Colonic mucosa (tissue), 4 donors: ENCODE data around the gene DAAM1. TPM values are rescaled to one million over a fixed set of nuclear protein-coding genes. Genes with fewer than 3 reads are reported as not detected.

Experiments
- DNase-seq: peaks from one replicate; pipeline ENCODE4 v3.0.0-alpha.2; 2020
- H3K27ac ChIP-seq: fragments of 200-600 bp; one replicate; pipeline ENCODE4 v1.8.0; 2021
- H3K27me3 ChIP-seq: fragments of 200-600 bp; one replicate; pipeline ENCODE4 v1.8.0; 2021
- H3K36me3 ChIP-seq: fragments of 200-600 bp; one replicate; pipeline ENCODE4 v1.8.0; 2021
- H3K4me1 ChIP-seq: fragments of 200-600 bp; one replicate; pipeline ENCODE4 v1.8.0; 2021; ENCODE audit warnings: mild to moderate bottlenecking
- H3K4me3 ChIP-seq: fragments of 200-600 bp; one replicate; pipeline ENCODE4 v1.8.0; 2021
- H3K9ac ChIP-seq, 2 donors: one replicate each; pipeline ENCODE4 v1.7.0; 2013; ENCODE audit warnings: control low read depth in 2 of 2, low read depth in 2 of 2, low read length in 2 of 2
- H3K9me3 ChIP-seq: fragments of 200-600 bp; one replicate; pipeline ENCODE4 v1.8.0; 2021
- intact Hi-C: fragments of 100-400 bp; cut with DNase I; formaldehyde crosslinking; loops from one replicate; pipeline ENCODE4 v1.14.1; 2022
- total RNA-seq, 2 donors: library from RNA; stranded (reverse); fragmentation: NEBNext Ultra II Directional in 1 of 2; extraction: Animal tissue kit (Norgen Biotek cat#: 25700) in 1 of 2; gene quantifications; one replicate each; pipeline ENCODE4 v1.2.1, GENCODE V29; 2021
- TF ChIP-seq, protein P1 (sequence below): fragments of 200-600 bp; IDR thresholded peaks from one replicate; pipeline ENCODE4 v1.8.0; 2022; ENCODE audit warnings: antibody characterized with exemption, mild to moderate bottlenecking
- donor health status: healthy.
- donor health status: DM: no; HTN: no; CAD: no.
- donor health status: DM: no; HTN: no; CAD: no.

DAAM1 gene
- total RNA-seq, 2 donors from 2014 or later: 35.0 to 52.4 TPM

DNA sequence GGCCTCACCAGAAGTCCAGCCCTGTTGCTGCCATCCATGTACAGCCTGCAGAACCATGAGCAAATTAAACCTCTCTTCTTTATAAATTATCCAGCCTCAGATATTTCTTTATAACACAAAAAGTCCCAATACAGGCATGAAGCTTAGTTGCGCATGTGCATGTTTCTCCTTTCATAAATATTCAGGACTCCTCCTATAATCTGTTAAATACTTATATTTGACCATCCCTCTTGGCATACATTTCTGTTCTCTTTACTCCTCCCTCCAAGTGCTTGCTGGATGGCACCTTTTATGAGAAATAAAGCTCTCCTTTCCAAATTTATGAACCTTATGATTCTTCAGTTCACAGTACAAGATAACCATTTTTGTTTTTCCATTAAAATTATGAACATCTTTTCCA, 20.5 kb downstream of the DAAM1 start:
- Histone ChIP-seq H3K9me3 (no peaks in the 10 kb centered on the region), H3K36me3 (no peaks in the 10 kb centered on the region), H3K4me3 (no peak overlapping the region), H3K9ac (no peak overlapping the region), H3K4me1 (no peaks in the 10 kb centered on the region), H3K27ac (no peak overlapping the region), H3K27me3 (no peaks in the 10 kb centered on the region)
- intact Hi-C loops: no loop called here
- TF ChIP-seq, protein P1, sequence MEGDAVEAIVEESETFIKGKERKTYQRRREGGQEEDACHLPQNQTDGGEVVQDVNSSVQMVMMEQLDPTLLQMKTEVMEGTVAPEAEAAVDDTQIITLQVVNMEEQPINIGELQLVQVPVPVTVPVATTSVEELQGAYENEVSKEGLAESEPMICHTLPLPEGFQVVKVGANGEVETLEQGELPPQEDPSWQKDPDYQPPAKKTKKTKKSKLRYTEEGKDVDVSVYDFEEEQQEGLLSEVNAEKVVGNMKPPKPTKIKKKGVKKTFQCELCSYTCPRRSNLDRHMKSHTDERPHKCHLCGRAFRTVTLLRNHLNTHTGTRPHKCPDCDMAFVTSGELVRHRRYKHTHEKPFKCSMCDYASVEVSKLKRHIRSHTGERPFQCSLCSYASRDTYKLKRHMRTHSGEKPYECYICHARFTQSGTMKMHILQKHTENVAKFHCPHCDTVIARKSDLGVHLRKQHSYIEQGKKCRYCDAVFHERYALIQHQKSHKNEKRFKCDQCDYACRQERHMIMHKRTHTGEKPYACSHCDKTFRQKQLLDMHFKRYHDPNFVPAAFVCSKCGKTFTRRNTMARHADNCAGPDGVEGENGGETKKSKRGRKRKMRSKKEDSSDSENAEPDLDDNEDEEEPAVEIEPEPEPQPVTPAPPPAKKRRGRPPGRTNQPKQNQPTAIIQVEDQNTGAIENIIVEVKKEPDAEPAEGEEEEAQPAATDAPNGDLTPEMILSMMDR: no peak
- no peak for DNase-seq

DNA sequence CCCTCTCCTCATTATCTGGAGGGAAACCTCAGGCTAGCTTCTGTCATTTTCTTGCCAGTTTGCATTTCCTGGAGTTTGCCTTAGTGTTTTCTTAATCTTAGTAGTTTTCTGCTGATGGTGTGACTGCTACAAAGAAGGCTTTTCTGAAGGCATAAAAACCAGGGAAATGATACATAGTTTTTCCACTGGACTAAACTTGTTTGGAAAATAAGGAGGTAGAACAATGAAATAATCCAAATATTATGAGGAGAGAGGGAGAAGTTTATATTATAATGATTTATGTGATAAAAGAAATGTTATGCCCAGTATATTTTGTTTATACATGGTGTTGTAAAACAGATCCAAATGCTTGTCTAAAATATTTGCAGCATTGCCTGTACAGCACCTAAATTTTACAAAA, 22.2 kb downstream of the DAAM1 start:
- Histone ChIP-seq H3K4me3 (no peak overlapping the region), H3K4me1 (no peaks in the 10 kb centered on the region), H3K9ac (no peak overlapping the region), H3K36me3 (no peaks in the 10 kb centered on the region), H3K27ac (no peak overlapping the region), H3K9me3 (no peaks in the 10 kb centered on the region), H3K27me3 (no peaks in the 10 kb centered on the region)
- intact Hi-C loops: no loop called here
- TF ChIP-seq, protein P1: no peak
- no peak for DNase-seq

DNA sequence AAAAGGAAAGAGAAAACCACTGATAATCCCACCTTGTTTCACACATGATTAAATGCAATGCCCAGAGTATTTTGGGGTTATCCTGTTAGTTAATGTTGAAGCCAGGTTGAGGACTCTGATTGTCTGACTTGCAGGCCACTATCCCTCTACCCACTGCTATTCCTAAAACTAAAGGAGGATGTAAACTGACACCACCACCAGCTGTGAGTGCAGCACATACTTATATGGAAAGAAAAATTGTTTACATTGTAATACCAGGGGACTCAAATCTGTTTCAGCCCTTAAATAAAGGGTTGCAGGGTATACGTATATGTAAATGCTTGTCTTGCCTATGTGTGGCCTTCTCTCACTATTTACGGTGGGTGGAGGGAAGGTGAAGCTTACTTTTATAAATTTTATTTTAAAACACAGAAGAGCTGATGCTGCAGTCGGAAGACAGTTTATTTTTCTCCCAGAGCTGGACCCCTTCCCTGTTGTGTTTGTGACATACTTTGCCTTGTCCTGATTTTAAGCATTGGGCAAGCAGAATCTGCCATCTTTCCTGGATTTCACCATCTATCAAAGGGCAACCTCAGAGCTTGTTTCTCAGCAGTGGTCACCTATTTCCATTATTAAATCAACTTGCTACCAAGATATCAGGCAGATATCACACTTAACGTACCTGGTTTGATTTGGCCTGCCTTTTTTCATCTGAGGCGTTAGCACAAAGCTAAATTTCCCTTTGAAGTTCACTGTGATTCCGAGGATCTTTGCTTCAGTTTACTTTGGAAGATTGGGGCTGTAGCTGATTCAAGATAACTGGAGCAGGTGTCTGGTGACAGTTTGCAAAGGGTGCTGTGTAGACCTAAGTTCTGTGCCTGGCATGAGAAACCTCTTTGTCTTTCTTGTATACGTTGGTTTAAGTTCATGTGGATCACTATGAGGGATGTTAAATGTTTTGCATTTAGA, 25.2 kb downstream of the DAAM1 start:
- Histone ChIP-seq H3K9ac (no peak overlapping the region), H3K36me3 (no peaks in the 10 kb centered on the region), H3K9me3 (no peaks in the 10 kb centered on the region), H3K4me1 (no peaks in the 10 kb centered on the region), H3K4me3 (no peak overlapping the region), H3K27me3 (no peaks in the 10 kb centered on the region), H3K27ac (no peak overlapping the region)
- no peak for DNase-seq
- TF ChIP-seq, protein P1: no peak
- intact Hi-C loops: no loop called here

DNA sequence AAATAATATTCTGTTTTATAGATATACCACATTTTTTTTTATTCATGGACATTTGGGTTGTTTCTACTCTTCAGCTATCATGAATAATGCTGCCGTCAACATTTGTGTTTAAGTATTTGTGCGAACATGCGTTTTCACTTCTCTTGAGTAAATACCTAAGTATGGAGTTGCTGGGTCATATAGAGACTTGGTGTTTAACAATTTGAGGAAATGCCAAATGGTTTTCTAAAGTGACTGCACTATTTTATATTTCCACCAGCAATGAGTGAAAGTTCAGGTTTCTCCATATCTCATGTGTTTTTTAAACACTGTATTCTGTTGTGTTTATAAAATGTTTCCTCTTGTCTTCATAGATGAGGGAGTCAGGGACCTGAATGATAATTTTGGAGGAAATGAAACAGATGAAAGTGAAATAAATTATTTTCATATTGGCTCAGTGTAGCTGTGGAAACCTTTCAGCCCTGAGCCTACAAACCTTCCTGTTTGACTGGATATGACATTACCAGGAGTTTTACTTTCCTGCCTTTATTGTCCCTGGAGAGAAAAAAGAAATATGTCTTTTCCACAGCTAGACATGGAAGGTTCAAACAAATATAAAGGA, 26.3 kb downstream of the DAAM1 start:
- H3K9ac ChIP-seq: no peak overlapping the region
- no peaks in the 10 kb centered on the region for H3K4me1 ChIP-seq
- TF ChIP-seq, protein P1: no peak
- no peak overlapping the region for H3K4me3 ChIP-seq
- H3K27me3 ChIP-seq: no peaks in the 10 kb centered on the region
- no peaks in the 10 kb centered on the region for H3K9me3 ChIP-seq
- H3K36me3 ChIP-seq: no peaks in the 10 kb centered on the region
- no peak for DNase-seq
- intact Hi-C loops: no loop called here
- H3K27ac ChIP-seq: no peak overlapping the region

DNA sequence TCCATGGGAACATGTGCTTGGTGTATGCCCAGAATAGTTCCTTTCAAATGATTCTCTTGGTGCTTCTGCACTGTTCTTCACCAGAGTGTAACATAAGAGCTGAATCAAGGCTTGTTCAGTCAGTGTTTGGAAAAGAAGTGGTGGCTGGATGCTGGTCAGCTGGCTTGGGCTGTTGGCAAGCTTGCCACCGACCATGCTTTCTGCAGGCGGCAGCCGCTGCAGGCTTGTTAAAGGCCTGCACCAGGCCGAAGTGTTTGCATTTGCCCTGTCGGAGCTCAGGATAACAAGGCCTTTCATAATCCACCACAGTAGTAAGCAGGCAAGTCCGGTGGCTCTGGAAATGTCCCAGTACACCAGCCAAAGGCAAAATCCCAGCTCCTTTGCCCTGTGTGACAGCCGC, 26.9 kb downstream of the DAAM1 start:
- intact Hi-C loops: no loop called here
- no peak overlapping the region for H3K9ac ChIP-seq
- H3K4me3 ChIP-seq: no peak overlapping the region
- H3K27me3 ChIP-seq: no peaks in the 10 kb centered on the region
- H3K36me3 ChIP-seq: no peaks in the 10 kb centered on the region
- DNase-seq: peak; percentile 41
- no peaks in the 10 kb centered on the region for H3K9me3 ChIP-seq
- TF ChIP-seq, protein P1: no peak
- no peaks in the 10 kb centered on the region for H3K4me1 ChIP-seq
- H3K27ac ChIP-seq: no peak overlapping the region
